ENCODE measurements around the gene TIPRL. TPM values are rescaled to one million over a fixed set of nuclear protein-coding genes. Genes with fewer than 3 reads are reported as not detected.

Gene TIPRL
- total RNA-seq, 1 donor from 2014 or later = 23.8 TPM

Other genes with a start within 250 kb of the TIPRL start
- gene DCAF6, start 242.3 kb upstream of the TIPRL start, total RNA-seq = 35.5 and 37.5 TPM in 2 replicates
- gene MPC2, start 241.9 kb upstream of the TIPRL start, total RNA-seq = 47.7 and 62.3 TPM in 2 replicates
- gene GPR161, start 42.0 kb upstream of the TIPRL start, total RNA-seq = 9.6 and 11.4 TPM in 2 replicates
- 22.5 and 25.3 TPM in 2 replicates for gene SFT2D2, start 47.0 kb downstream of the TIPRL start, total RNA-seq
- 0.29 and 1.3 TPM in 2 replicates for gene TBX19, start 101.9 kb downstream of the TIPRL start, total RNA-seq

All from epithelial cell of proximal tubule (primary cell).